Prostate gland (tissue), 2 donors: Measurements from ENCODE around the gene RANBP3. TPM values are rescaled to one million over a fixed set of nuclear protein-coding genes. Genes with fewer than 3 reads are reported as not detected.

ENCODE experiments used
- DNase-seq: peaks from one replicate; pipeline ENCODE4 v3.0.0-alpha.2; 2019; ENCODE audit warnings: low spot score
- H3K27ac ChIP-seq, 2 donors: fragments of 200-600 bp; sonication (generic); 2 replicates each; pipeline ENCODE4 v1.5.1; 2017 to 2019
- H3K27me3 ChIP-seq: fragments of 200-600 bp; sonication (generic); replicated peaks from 2 replicates; pipeline ENCODE4 v1.5.1; 2019; ENCODE audit not compliant: insufficient read depth
- H3K36me3 ChIP-seq, 2 donors: fragments of 200-600 bp; sonication (generic); 1 replicate in 1 of 2; 2 replicates in 1 of 2; pipeline versions ENCODE4 v1.5.1 to v1.8.1; 2017 to 2019
- H3K4me1 ChIP-seq: fragments of 200-600 bp; sonication (generic); replicated peaks from 2 replicates; pipeline ENCODE4 v1.5.1; 2019
- H3K4me3 ChIP-seq, 2 donors: fragments of 200-600 bp; sonication (generic); 2 replicates each; pipeline ENCODE4 v1.5.1; 2017 to 2019
- H3K9me3 ChIP-seq: fragments of 200-600 bp; sonication (generic); 2 replicates; pipeline ENCODE4 v1.5.1; 2017
- CTCF ChIP-seq, 4 experiments: fragments of 200-600 bp in 2 of 4; fragments of 450-650 bp in 2 of 4; sonication (generic) in 2 of 4; IDR thresholded peaks; 1 replicate in 3 of 4; 2 replicates in 1 of 4; pipeline ENCODE4 v1.5.1; 2016 to 2019; ENCODE audit warnings: antibody characterized with exemption in 4 of 4, mild to moderate bottlenecking in 2 of 4, moderate library complexity in 2 of 4
- POLR2A ChIP-seq: fragments of 450-650 bp; IDR thresholded peaks from one replicate; pipeline ENCODE4 v1.6.1; 2016; ENCODE audit warnings: antibody characterized with exemption, mild to moderate bottlenecking
- POLR2AphosphoS5 ChIP-seq: sonication (generic); formaldehyde crosslinking; IDR thresholded peaks from one replicate; pipeline ENCODE4 v1.6.1; 2017; ENCODE audit warnings: antibody characterized with exemption
- WGBS: methylation state at CpG from one replicate; pipeline ENCODE4 v1.1.5; 2018; 5-methylcytosine and 5-hydroxymethylcytosine counted together
- intact Hi-C: fragments of 100-400 bp; cut with DNase I; formaldehyde crosslinking; loops from one replicate; pipeline ENCODE4 v1.14.2; 2022
- total RNA-seq, 2 donors: library from RNA; depleted of rRNA; stranded (reverse); fragments of >200 nt; gene quantifications; one replicate each; pipeline ENCODE4 v1.1.0, GENCODE V29; 2016

The RANBP3 gene
- total RNA-seq, 2 donors from 2014 or later = 84.6 to 120 TPM

DNA sequence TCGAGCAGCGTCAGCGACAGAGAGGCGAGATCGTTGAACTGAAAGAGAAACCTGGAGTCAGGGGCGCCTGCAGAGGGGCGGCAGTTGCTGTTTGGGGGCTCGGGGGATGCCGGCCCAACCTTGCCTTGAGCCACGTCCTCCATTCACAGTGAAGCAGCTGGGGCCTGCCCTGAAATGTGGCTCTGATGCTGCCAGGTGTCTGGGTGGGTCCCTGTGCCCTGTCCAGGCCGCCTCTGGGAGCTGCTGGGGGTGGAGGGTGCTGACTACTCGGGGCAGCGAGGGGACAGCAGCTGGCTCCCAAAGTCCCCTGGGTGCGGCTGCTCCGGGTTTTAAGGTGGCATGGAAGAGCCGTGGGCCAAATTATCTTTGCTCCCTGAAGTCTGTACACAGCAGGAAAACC lies 17.7 kb upstream of the RANBP3 start:
- H3K27me3 ChIP-seq = no peaks in the 10 kb centered on the region
- no peak overlapping the region for H3K4me3 ChIP-seq
- H3K9me3 ChIP-seq = no peaks in the 10 kb centered on the region
- H3K4me1 ChIP-seq = peaks cover 6% of the 10 kb centered on the region
- no peak overlapping the region for H3K27ac ChIP-seq
- WGBS = 92% methylated on average over 16 of the region's 16 CpGs
- no peak for DNase-seq
- intact Hi-C loops = no loop called here
- TF ChIP-seq POLR2AphosphoS5 (no peak), CTCF (IDR thresholded peaks at IDR 0.05) (no peak), POLR2A (no peak)
- no peaks in the 10 kb centered on the region for H3K36me3 ChIP-seq

DNA sequence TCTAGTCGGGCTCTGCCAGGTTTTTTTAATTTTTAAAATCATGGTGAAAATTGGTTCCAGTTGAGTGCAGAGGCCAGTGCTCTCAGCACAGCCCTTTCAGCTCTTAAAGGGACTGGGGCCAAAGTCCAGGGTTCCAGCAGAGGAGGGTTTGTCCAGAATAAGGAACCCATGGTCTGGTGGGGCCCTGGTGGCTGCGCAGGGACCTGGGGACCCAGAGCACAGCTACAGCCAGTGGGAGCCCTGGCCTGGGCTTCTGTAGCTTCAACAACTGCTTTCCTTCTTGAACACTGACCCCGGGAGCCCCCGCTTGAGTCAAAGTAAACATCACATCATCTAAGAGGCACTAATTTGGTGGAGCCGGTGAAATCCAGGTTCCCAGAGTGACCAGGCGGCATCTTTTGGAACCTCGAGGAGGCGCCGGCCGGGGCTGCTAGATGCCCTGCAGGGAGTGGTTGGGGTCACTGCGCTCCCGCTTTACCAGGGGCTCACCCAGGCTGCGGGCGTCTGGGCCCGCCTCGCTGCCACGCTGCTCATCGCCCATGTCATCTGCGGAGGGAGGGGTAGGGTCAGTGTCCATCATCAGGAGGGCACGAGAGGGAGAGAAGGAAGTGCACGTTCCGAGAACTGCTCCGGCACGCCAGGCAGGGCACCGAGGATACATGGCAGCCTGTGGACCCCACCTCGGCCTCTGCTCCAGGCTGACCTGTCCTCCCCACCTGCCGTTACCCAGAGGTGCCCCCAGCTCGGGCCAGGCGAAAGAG lies 16.6 kb upstream of the RANBP3 start:
- 91% methylated on average over 28 of the region's 29 CpGs for WGBS
- H3K27me3 ChIP-seq = no peaks in the 10 kb centered on the region
- DNase-seq = no peak
- intact Hi-C loops = no loop called here
- H3K9me3 ChIP-seq = no peaks in the 10 kb centered on the region
- no peaks in the 10 kb centered on the region for H3K36me3 ChIP-seq
- TF ChIP-seq POLR2AphosphoS5 = no peak
- TF ChIP-seq CTCF (IDR thresholded peaks at IDR 0.05) = no peak
- no peak for TF ChIP-seq POLR2A
- no peak overlapping the region for H3K4me3 ChIP-seq
- peaks cover 9% of the 10 kb centered on the region for H3K4me1 ChIP-seq
- H3K27ac ChIP-seq = peak overlapping the region; percentile 9 to 38

GRCh38 chr19:5993648-5994358 lies 15.9 kb upstream of the RANBP3 start:
- Histone ChIP-seq H3K27me3 (no peaks in the 10 kb centered on the region), H3K36me3 (no peaks in the 10 kb centered on the region), H3K4me1 (peaks cover 9% of the 10 kb centered on the region), H3K27ac (peak overlapping the region; percentile 9 to 38), H3K4me3 (no peak overlapping the region), H3K9me3 (no peaks in the 10 kb centered on the region)
- no peak for TF ChIP-seq CTCF (IDR thresholded peaks at IDR 0.05)
- TF ChIP-seq POLR2AphosphoS5 = no peak
- no peak for TF ChIP-seq POLR2A
- intact Hi-C loops = no loop called here
- no peak for DNase-seq
- 32% methylated on average over 30 of the region's 30 CpGs for WGBS

DNA sequence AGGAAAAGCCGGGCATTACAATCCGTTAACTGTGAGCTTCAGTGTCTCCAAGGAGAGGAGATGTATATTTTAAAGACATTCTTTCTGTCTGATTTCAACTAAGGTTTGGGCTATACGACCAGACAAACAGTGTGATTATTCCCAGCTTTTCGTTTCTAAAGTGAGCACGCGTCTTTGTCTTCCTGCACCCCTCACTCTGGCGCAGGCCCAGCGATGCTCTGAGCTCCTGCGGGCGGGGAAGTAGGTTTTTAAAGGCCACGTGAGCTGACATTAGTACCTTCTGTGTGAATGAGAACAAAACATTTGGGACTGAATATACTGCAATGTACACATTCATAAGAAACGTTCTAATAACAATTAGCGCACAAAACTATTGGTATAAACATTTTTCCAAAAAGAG lies 15.3 kb upstream of the RANBP3 start:
- WGBS = 55% methylated on average over 13 of the region's 13 CpGs
- Histone ChIP-seq H3K27ac (peak overlapping the region; percentile 9 to 38), H3K9me3 (no peaks in the 10 kb centered on the region), H3K36me3 (no peaks in the 10 kb centered on the region), H3K4me1 (peaks cover 10% of the 10 kb centered on the region), H3K27me3 (no peaks in the 10 kb centered on the region), H3K4me3 (no peak overlapping the region)
- DNase-seq = no peak
- intact Hi-C loops = no loop called here
- no peak for TF ChIP-seq CTCF (IDR thresholded peaks at IDR 0.05)
- no peak for TF ChIP-seq POLR2A
- TF ChIP-seq POLR2AphosphoS5 = no peak

DNA sequence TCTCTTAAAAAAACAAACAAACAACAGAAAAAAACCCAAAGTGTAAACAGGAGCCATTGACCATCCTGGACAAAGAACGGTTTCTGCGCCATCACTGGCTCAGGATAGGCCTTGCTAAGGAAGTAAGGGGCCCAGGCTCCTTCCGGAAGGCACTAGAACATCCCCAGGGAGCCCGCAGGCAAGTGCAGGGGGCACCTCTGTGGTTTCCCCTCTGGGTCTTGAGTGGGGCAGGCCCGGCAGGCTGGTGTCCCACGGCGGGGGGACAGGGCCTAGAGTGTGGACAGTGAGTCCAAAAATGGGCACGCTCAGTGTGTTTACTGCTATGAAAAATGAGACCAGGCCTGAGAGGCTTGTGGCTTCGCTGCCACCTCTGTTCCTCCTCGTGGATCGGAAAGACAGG lies 14.8 kb upstream of the RANBP3 start:
- Histone ChIP-seq H3K4me3 (no peak overlapping the region), H3K27me3 (no peaks in the 10 kb centered on the region), H3K27ac (peak overlapping the region; percentile 9 to 38), H3K9me3 (no peaks in the 10 kb centered on the region), H3K36me3 (no peaks in the 10 kb centered on the region), H3K4me1 (peaks cover 14% of the 10 kb centered on the region)
- TF ChIP-seq CTCF (IDR thresholded peaks at IDR 0.05) = no peak
- no peak for TF ChIP-seq POLR2AphosphoS5
- no peak for TF ChIP-seq POLR2A
- no peak for DNase-seq
- 86% methylated on average over 11 of the region's 11 CpGs for WGBS
- intact Hi-C loops = no loop called here
